Measurements from ENCODE around the gene CAST.

- TF ChIP-seq CTCF (IDR thresholded peaks at IDR 0.05): no peak
- TF ChIP-seq ZFX (IDR thresholded peaks at IDR 0.05; ENCODE audit: borderline replicate concordance): no peak
Observed at GRCh38 chr5:96781031-96781971, 119.1 kb downstream of the CAST start.
